Measurements from ENCODE around the gene GINS2.

DNA sequence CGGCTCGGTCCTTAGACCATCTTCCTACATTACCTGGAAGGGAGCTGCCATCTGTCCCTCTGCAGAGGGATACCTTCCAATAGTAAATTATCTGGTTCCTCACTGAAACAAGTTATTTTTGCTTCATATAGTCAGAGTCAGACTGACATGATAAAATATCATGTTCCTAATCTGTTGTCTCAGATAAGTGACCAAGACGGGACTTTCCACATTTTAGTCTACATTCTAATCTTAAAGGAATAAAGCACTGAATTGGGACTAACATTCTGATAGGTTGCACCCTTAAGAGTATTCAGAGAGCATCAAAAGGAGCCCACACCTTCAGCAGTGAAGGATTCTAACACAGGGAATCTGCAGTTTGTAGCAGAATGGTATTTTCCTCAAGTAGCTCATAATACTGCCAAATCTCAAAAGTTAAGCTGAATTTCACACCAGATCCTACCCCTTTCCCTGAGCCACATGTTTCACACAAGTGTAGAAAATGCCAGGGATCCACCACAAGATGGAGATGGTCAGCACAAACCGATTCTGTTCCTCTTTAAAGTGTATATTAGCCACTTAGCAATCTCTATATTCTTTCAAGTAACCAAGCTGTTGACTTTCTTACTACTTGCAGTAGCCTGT is 13.4 kb downstream of the GINS2 start:
- TF ChIP-seq POLR2A (IDR thresholded peaks at IDR 0.05): no peak
- TF ChIP-seq, protein P1, sequence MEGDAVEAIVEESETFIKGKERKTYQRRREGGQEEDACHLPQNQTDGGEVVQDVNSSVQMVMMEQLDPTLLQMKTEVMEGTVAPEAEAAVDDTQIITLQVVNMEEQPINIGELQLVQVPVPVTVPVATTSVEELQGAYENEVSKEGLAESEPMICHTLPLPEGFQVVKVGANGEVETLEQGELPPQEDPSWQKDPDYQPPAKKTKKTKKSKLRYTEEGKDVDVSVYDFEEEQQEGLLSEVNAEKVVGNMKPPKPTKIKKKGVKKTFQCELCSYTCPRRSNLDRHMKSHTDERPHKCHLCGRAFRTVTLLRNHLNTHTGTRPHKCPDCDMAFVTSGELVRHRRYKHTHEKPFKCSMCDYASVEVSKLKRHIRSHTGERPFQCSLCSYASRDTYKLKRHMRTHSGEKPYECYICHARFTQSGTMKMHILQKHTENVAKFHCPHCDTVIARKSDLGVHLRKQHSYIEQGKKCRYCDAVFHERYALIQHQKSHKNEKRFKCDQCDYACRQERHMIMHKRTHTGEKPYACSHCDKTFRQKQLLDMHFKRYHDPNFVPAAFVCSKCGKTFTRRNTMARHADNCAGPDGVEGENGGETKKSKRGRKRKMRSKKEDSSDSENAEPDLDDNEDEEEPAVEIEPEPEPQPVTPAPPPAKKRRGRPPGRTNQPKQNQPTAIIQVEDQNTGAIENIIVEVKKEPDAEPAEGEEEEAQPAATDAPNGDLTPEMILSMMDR (IDR thresholded peaks at IDR 0.05): peak; percentile 30 to 43 (median 38)
